NCI-H345 treated with DMSO at 0.1 percent for 48 hours (cell line): ENCODE data around the gene SPINK5.

Experiments used
- DNase-seq: peaks from one replicate; lab custom pipeline; 2025; ENCODE audit not compliant: unreplicated experiment; lab: John Stamatoyannopoulos, UW

The SPINK5 gene

GRCh38 chr5:148091991-148092964 lies 28.5 kb downstream of the SPINK5 start:
- no peak for DNase-seq

DNA sequence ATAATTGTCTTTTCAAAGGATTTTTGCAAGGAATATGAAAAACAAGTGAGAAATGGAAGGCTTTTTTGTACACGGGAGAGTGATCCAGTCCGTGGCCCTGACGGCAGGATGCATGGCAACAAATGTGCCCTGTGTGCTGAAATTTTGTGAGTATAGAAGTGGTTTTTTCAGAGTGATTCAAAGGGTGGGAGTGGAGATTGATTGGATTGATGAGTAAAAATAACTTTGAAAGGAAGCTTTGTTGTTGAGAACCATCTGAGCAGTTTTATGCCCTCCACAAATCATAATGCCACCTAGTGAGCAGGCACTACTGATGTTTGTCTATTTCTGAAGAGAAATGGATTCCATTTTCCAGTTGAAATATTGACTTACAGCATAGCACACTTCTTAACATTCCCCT lies 30.6 kb downstream of the SPINK5 start:
- DNase-seq: no peak

- DNase-seq: no peak
These were observed 40.4 kb downstream of the SPINK5 start for GRCh38 chr5:148104226-148104625.

DNA sequence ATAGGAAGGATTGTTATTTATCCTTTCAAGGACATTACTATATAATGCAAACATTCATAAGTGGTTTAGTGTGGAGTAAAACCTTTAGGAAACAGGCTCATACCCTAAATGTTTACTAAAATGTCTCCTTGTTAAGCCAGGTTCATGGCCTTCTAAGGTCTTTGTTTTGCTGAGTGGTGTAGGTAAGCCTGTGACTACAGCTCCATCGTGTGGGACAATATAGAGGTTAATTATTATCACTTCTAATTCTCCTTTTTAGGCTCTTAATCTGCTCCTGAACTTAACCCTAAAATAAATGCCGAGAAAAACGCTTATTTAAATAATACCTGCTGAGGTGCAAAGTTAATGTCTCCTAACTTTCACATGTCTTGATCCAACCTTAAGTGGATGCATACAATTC lies 43.8 kb downstream of the SPINK5 start:
- DNase-seq: no peak

- DNase-seq: no peak
These were observed 49.5 kb downstream of the SPINK5 start for GRCh38 chr5:148113243-148113642.

- DNase-seq: no peak
These were observed 56.5 kb downstream of the SPINK5 start for GRCh38 chr5:148120317-148120716.

DNA sequence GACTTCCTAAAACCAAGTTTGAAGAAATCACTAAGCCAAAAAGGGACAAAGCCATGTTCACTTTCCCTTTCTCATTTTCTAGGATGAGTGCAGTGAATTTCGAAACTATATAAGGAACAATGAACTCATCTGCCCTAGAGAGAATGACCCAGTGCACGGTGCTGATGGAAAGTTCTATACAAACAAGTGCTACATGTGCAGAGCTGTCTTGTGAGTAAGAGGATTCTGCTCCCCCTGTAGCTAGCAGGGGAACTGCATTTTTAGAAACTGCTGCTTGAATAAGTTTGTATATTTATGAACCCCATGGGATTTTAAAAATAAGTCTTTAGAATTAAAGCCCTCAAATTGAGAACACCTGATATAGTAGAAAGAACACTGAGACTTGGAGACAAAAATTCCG lies 61.9 kb downstream of the SPINK5 start:
- no peak for DNase-seq

GRCh38 chr5:148135091-148136048 lies 71.6 kb downstream of the SPINK5 start:
- no peak for DNase-seq

- no peak for DNase-seq
These were observed 77.1 kb downstream of the SPINK5 start for GRCh38 chr5:148140846-148141245.

DNA sequence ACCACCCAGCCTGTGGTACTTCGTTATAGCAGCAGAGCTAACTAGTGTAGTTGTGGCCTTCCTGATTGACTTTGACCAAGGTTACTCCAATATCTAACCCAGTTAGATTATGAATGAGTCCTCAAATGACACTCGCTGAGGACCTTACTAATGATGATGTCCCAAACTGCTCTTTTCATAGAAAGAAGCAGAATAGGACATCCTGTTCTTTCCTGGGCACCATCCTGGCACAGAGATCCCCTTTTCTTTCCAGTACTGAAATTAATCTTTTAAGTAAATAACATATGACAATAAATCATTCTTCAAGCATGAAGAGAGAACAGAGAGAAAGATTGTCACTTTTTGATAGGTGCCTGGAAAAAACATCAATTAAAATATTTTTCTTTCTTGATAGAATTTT lies 77.9 kb downstream of the SPINK5 start:
- no peak for DNase-seq

GRCh38 chr5:148145916-148146315 lies 82.1 kb downstream of the SPINK5 start:
- peak; percentile 24 for DNase-seq

DNA sequence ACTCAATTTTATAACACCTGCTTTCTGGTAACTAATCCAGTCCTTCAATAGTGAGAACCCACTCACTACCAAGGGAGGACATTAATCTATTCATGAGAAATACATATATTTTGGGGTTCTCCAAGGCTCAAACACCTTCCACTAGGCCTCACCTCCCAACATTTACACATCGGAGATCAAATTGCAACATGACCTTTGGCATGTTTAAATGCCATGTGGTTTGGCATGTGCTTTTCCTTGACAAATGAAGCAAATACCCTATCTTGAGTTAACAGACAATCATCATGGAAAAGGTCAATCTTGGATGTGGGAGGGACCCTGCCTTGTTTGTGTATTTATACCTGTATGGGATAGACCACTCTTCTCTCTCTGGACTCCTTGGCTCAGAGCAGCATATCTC lies 82.7 kb downstream of the SPINK5 start:
- no peak for DNase-seq

GRCh38 chr5:148147415-148147814 lies 83.6 kb downstream of the SPINK5 start:
- peak; percentile 70 for DNase-seq

GRCh38 chr5:148151872-148152271 lies 88.1 kb downstream of the SPINK5 start:
- no peak for DNase-seq

DNA sequence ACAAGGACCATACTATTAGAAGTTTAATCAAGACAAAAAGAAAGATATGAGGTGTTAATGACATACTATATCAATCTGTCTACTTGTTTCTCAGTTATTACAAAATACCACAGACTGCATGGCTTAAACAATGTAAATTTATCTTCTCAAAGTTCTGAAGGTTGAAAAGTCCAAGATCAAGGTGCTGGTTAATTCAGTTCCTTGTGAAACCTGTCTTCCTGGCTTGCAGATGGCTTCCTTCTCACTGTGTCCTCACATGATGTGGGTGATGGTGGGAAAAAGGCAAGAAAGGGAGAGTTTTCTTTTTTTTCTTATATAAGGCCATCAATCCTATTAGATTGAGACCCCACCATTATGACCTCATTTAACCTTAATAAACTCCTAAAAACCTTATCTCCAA lies 89.0 kb downstream of the SPINK5 start:
- DNase-seq: no peak

DNA sequence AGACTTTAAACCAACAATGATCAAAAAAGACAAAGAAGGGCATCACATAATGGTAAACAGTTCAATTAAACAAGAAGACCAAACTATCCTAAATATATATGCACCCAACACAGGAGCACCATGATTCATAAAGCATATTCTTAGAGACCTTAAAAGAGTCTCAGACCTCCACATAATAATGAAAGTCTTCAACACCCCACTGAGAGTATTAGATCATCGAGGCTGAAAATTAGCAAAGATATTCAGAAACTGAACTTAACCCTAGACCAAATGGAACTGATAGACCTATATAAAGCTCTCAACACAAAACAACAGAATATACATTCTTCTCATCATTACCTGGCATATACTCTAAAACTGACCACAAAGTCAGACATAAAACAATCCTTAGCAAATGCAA lies 92.8 kb downstream of the SPINK5 start:
- DNase-seq: no peak

- no peak for DNase-seq
These were observed 98.3 kb downstream of the SPINK5 start for GRCh38 chr5:148162038-148162437.

- DNase-seq: no peak
These were observed 99.6 kb downstream of the SPINK5 start for GRCh38 chr5:148163345-148163744.

GRCh38 chr5:148166550-148167283 lies 102.9 kb downstream of the SPINK5 start:
- no peak for DNase-seq

DNA sequence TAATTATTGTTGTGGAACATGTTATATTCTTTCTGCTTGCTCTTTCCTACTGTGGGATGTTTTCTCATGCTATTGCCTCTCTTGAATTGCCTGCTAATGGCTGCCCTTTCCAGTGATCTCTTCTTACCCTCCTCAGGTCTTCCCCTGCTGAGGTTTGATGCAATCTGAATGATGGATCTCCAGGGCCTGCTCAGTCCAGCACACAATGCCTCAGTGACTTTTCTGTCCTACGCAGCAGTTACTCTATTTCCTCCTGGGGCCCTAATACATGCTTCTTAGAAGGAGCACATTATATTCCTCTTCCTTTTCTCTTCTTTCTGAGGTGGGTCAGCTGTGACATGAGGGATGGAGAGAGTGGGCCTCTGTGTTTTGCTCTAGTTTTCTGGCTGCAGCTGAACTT lies 104.5 kb downstream of the SPINK5 start, which contains the start of gene SPINK14:
Gene SPINK14 (plus strand): TSS at position 301 of the 400 bp plus-strand sequence. CDS start 1,187 bp downstream, outside the sequence.
- no peak for DNase-seq

DNA sequence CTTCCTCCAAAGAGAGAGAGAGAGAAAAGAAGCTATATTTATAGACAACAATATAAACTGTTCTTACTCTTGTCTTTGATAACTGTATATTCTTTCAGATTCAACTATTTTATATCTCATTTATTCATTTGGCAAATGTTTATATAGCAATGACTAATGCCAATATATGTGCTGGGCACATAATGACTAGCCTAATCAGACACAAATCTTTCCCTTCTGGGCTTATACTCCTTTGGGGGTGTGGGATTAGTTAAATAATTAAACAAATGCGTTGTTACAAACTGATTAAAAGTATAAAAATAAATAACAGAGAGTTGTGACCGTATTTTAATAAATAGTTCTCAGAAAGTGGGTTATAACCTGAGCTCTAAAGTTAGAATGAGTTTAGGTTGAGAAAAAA lies 108.6 kb downstream of the SPINK5 start:
- DNase-seq: no peak
